CD8-positive, alpha-beta memory T cell (primary cell): ENCODE measurements around the gene XRCC3. TPM values are rescaled to one million over a fixed set of nuclear protein-coding genes. Genes with fewer than 3 reads are reported as not detected.

Experiments used
- CTCF ChIA-PET: fragments of 350-600 bp; sonication (Branson Sonifier 250); formaldehyde crosslinking; loops from one replicate; lab custom pipeline; 2021; ENCODE audit warnings: antibody characterized with exemption; lab: Charles Lee
- POLR2A ChIA-PET: fragments of 350-600 bp; sonication (Branson Sonifier 250); formaldehyde crosslinking; loops from one replicate; lab custom pipeline; 2021; ENCODE audit warnings: antibody characterized with exemption; lab: Charles Lee
- DNase-seq, 5 donors: peaks; one replicate each; pipeline versions ENCODE4 v3.0.0 to v3.0.0-alpha.2; 2020 to 2022; ENCODE audit warnings: mixed read lengths in 1 of 5
- H3K27ac ChIP-seq: one replicate; pipeline ENCODE4 v1.7.0; 2013; ENCODE audit warnings: low read depth, mild to moderate bottlenecking, low read length, moderate library complexity
- H3K27me3 ChIP-seq: 2 replicates; pipeline ENCODE4 v1.7.0; 2013; ENCODE audit warnings: low read length, mild to moderate bottlenecking; ENCODE audit not compliant: insufficient read depth, poor library complexity, severe bottlenecking
- H3K36me3 ChIP-seq: 2 replicates; pipeline ENCODE4 v1.7.0; 2013; ENCODE audit warnings: mild to moderate bottlenecking, low read length, moderate library complexity; ENCODE audit not compliant: insufficient read depth
- H3K4me1 ChIP-seq: 2 replicates; pipeline ENCODE4 v1.7.0; 2013; ENCODE audit warnings: mild to moderate bottlenecking, low read length, moderate library complexity; ENCODE audit not compliant: insufficient read depth
- H3K4me3 ChIP-seq: 2 replicates; pipeline ENCODE4 v1.7.0; 2013; ENCODE audit warnings: mild to moderate bottlenecking, low read length
- H3K9me3 ChIP-seq: 2 replicates; pipeline ENCODE4 v1.7.0; 2013; ENCODE audit warnings: mild to moderate bottlenecking, low read length
- H3K27ac Mint-ChIP-seq, 8 donors: one replicate each; pipeline ENCODE4 v1.8.0; 2020 to 2021; ENCODE audit warnings: mixed read lengths in 8 of 8, mild to moderate bottlenecking in 6 of 8, inconsistent platforms in 3 of 8, moderate library complexity in 3 of 8
- H3K27me3 Mint-ChIP-seq, 2 donors: one replicate each; pipeline ENCODE4 v1.8.0; 2020 to 2021; ENCODE audit warnings: mixed read lengths in 2 of 2, mild to moderate bottlenecking in 1 of 2, moderate library complexity in 1 of 2
- H3K36me3 Mint-ChIP-seq, 3 donors: one replicate each; pipeline ENCODE4 v1.8.0; 2020 to 2021; ENCODE audit warnings: mixed read lengths in 3 of 3, inconsistent platforms in 1 of 3, mild to moderate bottlenecking in 1 of 3
- H3K4me1 Mint-ChIP-seq, 3 donors: one replicate each; pipeline ENCODE4 v1.8.0; 2020 to 2021; ENCODE audit warnings: mixed read lengths in 3 of 3, inconsistent platforms in 1 of 3, mild to moderate bottlenecking in 1 of 3
- H3K4me3 Mint-ChIP-seq, 7 donors: one replicate each; pipeline ENCODE4 v1.8.0; 2020 to 2021; ENCODE audit warnings: mixed read lengths in 7 of 7, mild to moderate bottlenecking in 6 of 7, moderate library complexity in 4 of 7, inconsistent platforms in 2 of 7
- H3K9me3 Mint-ChIP-seq, 5 donors: one replicate each; pipeline ENCODE4 v1.8.0; 2020 to 2022; ENCODE audit warnings: mixed read lengths in 5 of 5, mild to moderate bottlenecking in 3 of 5, moderate library complexity in 2 of 5, inconsistent platforms in 1 of 5
- polyA plus RNA-seq: library from polyadenylated mRNA; unstranded; fragments of 300-500 nt; fragmentation: Illumina TruSeq; gene quantifications from one replicate; pipeline ENCODE4 v1.2.3, GENCODE V29; 2021
- total RNA-seq, 2 experiments: library from RNA; stranded (reverse); gene quantifications; one replicate each; pipeline ENCODE4 v1.2.3, GENCODE V29; 2021

XRCC3 gene
- total and polyA plus RNA-seq, 3 experiments from 2014 or later, result 4.4 to 59.9 (median 54.4) TPM

DNA sequence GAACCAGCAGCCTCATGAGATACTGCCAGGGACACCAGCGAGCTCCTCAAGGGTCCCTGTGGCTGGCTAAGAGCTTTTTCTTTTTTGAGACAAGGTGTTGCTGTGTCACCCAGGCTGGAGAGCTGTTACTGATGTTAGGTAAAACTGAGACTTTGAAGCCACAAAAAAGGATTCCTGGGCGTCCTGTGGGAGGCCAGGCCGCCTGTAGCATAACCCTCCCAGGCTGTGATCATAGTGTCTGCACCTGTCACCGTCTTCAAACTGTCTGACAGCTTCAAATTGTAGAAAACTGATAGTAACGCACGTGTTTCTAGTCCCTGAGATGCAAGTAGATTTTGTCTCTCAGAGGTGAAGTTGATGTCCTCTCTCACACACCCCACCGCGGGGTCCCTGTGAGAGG lies 4.5 kb upstream of the XRCC3 start:
- H3K36me3 ChIP-seq, result no peaks in the 10 kb centered on the region
- peaks cover 8% of the 10 kb centered on the region for H3K4me1 ChIP-seq
- CTCF ChIA-PET, result no interaction called here
- Mint-ChIP-seq H3K4me3 (peak overlapping the region in 2 of 7 donors; percentile 76 to 85), H3K9me3 (no peaks in the 10 kb centered on the region), H3K27me3 (peaks cover 0 to 2% of the 10 kb centered on the region in 2 donors), H3K36me3 (peaks cover 0 to 4% (median 0%) of the 10 kb centered on the region in 3 donors), H3K4me1 (peaks cover 17 to 44% (median 37%) of the 10 kb centered on the region in 3 donors), H3K27ac (peak overlapping the region in 2 of 8 donors; percentile 24 to 37)
- POLR2A ChIA-PET, result no interaction called here
- H3K27me3 ChIP-seq, result no peaks in the 10 kb centered on the region
- H3K9me3 ChIP-seq, result no peaks in the 10 kb centered on the region
- no peak overlapping the region for H3K4me3 ChIP-seq
- H3K27ac ChIP-seq, result no peak overlapping the region
- no peak for DNase-seq

DNA sequence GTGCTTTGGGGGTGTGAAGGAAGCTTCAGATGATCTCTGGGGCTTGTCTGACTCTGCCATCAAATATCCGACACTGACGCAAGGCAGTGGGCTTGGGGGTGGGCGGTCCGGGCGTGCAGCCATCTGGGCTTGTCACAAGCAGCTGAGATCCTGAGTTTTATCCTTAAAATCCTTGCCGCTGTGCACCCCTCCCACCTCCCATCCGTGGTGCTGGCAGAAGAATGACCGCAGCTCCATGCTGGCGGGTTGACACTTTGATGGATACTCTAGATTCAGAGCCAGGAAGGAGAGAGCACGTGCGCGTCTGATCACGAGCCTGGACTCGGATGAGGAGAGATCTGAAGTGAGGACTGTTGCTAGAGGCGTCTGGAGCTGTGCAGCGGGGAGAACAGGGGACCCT lies 3.3 kb upstream of the XRCC3 start:
- H3K4me1 Mint-ChIP-seq, result peaks cover 19 to 55% (median 47%) of the 10 kb centered on the region in 3 donors

DNA sequence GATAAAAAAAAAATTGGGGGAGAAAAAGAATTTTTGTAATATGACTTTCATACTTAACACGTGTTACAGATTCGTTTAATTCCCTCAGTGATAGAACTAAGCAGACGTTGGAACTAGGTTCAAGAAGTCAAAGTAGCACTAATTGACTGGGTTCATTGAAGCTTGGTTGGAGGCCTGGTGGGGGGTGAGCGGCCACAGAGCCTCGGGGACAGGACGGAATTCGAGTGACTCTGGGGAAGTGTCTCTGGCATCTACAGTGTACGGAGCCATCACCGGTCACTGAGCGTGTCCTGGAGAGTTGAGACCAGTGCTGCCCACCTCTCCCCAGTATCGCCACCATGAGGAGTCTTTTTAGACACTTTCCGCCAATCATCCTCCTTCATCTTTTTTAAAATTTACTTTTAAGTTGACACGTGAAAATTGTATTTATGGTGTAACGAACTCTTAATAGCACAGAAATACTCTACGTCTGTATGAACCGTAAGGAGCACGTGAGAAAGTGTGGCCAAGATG lies 1.7 kb upstream of the XRCC3 start:
- Mint-ChIP-seq H3K27me3 (peaks cover 0 to 2% of the 10 kb centered on the region in 2 donors), H3K27ac (peak overlapping the region in 6 of 8 donors; percentile 7 to 85 (median 27)), H3K4me3 (peak overlapping the region; percentile 76 to 90 (median 81)), H3K4me1 (peaks cover 26 to 64% (median 47%) of the 10 kb centered on the region in 3 donors), H3K9me3 (no peaks in the 10 kb centered on the region), H3K36me3 (peaks cover 0 to 4% (median 0%) of the 10 kb centered on the region in 3 donors)
- DNase-seq, result no peak
- H3K4me3 ChIP-seq, result no peak overlapping the region
- H3K27me3 ChIP-seq, result no peaks in the 10 kb centered on the region
- H3K9me3 ChIP-seq, result no peaks in the 10 kb centered on the region
- no peak overlapping the region for H3K27ac ChIP-seq
- POLR2A ChIA-PET, result no interaction called here
- CTCF ChIA-PET, result no interaction called here
- H3K36me3 ChIP-seq, result no peaks in the 10 kb centered on the region
- peaks cover 19% of the 10 kb centered on the region for H3K4me1 ChIP-seq

More for the DNA sequence above, 3.3 kb upstream of the XRCC3 start:
- CTCF ChIA-PET, result no interaction called here
- Mint-ChIP-seq H3K27ac (no peak overlapping the region), H3K4me3 (peak overlapping the region in 2 of 7 donors; percentile 50 to 54), H3K27me3 (peaks cover 0 to 2% of the 10 kb centered on the region in 2 donors), H3K9me3 (no peaks in the 10 kb centered on the region), H3K36me3 (peaks cover 0 to 4% (median 0%) of the 10 kb centered on the region in 3 donors)
- H3K9me3 ChIP-seq, result no peaks in the 10 kb centered on the region
- no peaks in the 10 kb centered on the region for H3K27me3 ChIP-seq
- no peaks in the 10 kb centered on the region for H3K36me3 ChIP-seq
- POLR2A ChIA-PET, result interaction anchor here (0.6 kb wide), 1 partner anchor 12 kb away, joined by 4 read pairs; no protein-coding TSS in a partner anchor
- no peak for DNase-seq
- no peak overlapping the region for H3K4me3 ChIP-seq
- H3K4me1 ChIP-seq, result peaks cover 19% of the 10 kb centered on the region
- H3K27ac ChIP-seq, result no peak overlapping the region

DNA sequence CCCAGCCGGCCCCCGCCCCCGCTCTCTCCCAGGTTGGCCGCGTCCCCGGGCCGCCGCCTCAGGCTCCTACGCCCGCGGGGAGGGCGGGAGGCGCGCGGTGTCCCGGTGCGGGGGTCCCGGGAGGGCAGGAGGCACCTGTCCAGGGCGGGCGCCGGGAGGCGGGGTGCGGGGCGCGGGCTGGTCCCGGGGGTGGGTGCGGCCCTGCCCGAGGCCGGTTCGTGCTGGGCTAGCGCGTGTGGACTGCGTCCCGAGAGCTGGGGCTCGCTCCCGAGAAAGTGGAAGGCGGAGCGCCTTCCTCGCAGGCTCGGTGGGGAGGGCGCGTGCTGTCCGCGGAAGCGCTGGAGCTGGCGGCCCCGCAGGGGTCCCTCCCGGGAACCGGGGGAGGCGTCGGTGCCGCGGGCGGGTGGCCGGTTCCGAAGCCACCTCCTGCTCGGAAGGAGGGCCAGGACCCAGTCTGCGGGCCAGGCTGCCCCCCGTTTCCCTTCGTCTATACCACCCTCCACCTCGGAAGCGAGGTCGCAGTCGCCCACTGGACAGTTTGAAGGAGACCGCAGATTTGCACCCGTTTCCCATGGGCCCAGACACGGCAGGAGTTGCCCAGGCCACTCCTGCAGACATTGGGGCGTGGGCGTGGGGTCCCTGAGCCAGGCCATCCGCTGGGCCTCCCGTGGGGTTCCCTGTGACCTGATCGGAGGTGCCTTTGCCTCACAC lies 995 bp upstream of the XRCC3 start:
- Histone ChIP-seq H3K4me1 (peaks cover 19% of the 10 kb centered on the region), H3K36me3 (no peaks in the 10 kb centered on the region), H3K4me3 (peak overlapping the region; percentile 31), H3K27me3 (no peaks in the 10 kb centered on the region), H3K27ac (peak overlapping the region; percentile 38), H3K9me3 (no peaks in the 10 kb centered on the region)
- peaks cover 26 to 66% (median 47%) of the 10 kb centered on the region in 3 donors for H3K4me1 Mint-ChIP-seq
- peak overlapping the region; percentile 76 to 94 (median 81) for H3K4me3 Mint-ChIP-seq
- no peaks in the 10 kb centered on the region for H3K9me3 Mint-ChIP-seq
- peaks cover 0 to 2% of the 10 kb centered on the region in 2 donors for H3K27me3 Mint-ChIP-seq
- ChIA-PET CTCF (interaction anchor here (1.6 kb wide), 1 partner anchor 30 kb away, joined by 3 read pairs; no protein-coding TSS in a partner anchor), POLR2A (no interaction called here)
- peaks cover 0 to 4% (median 0%) of the 10 kb centered on the region in 3 donors for H3K36me3 Mint-ChIP-seq
- H3K27ac Mint-ChIP-seq, result peak overlapping the region in 3 of 8 donors; percentile 17 to 91 (median 58)
- DNase-seq, result peak in 2 of 5 donors; percentile 6 to 7

DNA sequence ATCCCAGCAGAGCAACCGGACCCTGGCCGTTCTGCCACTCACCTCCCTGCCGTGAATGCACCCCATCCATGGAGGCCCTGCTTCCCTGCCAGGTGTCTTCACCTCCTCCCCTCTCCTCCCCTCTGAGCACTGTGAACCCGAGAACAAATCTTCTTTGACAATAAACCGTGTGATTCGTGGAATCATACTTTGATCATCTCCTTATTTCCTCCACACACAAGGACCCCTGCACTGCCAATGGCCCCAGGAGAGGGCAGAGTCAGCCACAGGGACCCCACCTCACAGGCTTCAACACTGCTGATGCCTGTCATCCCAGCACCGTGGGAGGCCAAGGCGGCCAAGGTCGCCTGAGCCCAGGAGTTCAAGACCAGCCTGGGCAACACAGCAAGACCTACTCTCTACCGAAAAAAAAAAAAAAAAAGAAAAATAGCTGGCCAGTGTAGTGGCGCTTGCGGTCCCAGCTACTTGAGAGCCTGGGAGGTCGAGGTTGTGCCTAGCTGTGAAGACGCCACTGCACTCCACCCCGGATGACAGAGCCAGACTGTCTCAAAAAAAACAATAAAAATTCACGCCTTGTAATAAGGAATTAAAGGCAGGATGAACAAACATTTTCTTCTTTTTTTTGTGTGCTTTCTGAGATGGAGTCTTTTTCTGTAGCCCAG lies 1.1 kb downstream of the XRCC3 start:
- ChIA-PET CTCF (interaction anchor here (1.6 kb wide), 1 partner anchor 32 kb away, joined by 3 read pairs; no protein-coding TSS in a partner anchor), POLR2A (no interaction called here)
- Histone ChIP-seq H3K4me1 (peaks cover 19% of the 10 kb centered on the region), H3K27ac (no peak overlapping the region), H3K4me3 (peak overlapping the region; percentile 47), H3K27me3 (no peaks in the 10 kb centered on the region), H3K9me3 (no peaks in the 10 kb centered on the region), H3K36me3 (no peaks in the 10 kb centered on the region)
- Mint-ChIP-seq H3K4me3 (peak overlapping the region; percentile 64 to 93 (median 90)), H3K27ac (peak overlapping the region in 4 of 8 donors; percentile 42 to 72 (median 54)), H3K27me3 (peaks cover 0 to 2% of the 10 kb centered on the region in 2 donors), H3K4me1 (peaks cover 24 to 57% (median 35%) of the 10 kb centered on the region in 3 donors), H3K9me3 (no peaks in the 10 kb centered on the region), H3K36me3 (peaks cover 0 to 6% (median 0%) of the 10 kb centered on the region in 3 donors)
- no peak for DNase-seq

DNA sequence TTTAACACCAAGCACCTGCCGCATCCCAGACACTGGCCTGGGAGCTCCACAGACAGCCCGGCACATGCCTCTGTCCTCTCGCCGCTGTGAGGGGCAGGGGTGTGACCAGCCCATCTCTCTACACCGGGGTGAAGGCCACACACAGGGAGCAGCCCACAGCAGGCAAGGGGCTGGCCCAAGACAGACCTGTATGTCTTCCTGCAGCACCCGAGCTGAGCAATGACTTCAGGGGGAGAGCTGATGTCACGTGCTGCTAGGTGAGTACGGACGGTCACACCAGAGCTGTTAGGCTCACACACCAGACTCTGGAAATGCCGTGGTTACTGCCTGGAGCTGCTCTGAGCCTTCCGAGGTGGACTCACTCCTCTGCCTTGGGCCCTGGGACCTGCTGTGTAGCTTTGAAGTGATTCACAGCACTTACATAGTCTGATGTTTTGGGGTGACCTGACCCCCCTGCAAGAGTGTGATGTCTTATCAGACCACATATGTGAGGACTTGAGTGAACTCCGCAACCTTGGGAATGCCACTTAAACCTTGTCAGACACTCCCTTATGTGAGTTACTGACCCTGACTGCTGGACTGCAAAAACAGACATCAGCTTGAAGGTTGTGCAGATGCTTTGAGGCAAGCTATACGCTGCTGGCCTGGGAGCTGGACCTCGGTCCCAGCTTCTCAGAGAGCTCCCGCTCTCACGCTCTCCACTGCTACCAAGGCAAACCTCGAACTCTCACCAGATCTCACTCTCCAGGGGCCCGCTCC lies 1.8 kb downstream of the XRCC3 start:
- Histone ChIP-seq H3K36me3 (no peaks in the 10 kb centered on the region), H3K4me3 (no peak overlapping the region), H3K9me3 (no peaks in the 10 kb centered on the region), H3K27me3 (no peaks in the 10 kb centered on the region), H3K27ac (no peak overlapping the region), H3K4me1 (peaks cover 19% of the 10 kb centered on the region)
- H3K27me3 Mint-ChIP-seq, result peaks cover 0 to 2% of the 10 kb centered on the region in 2 donors
- POLR2A ChIA-PET, result no interaction called here
- H3K4me3 Mint-ChIP-seq, result peak overlapping the region; percentile 58 to 93 (median 84)
- peaks cover 21 to 52% (median 31%) of the 10 kb centered on the region in 3 donors for H3K4me1 Mint-ChIP-seq
- H3K9me3 Mint-ChIP-seq, result no peaks in the 10 kb centered on the region
- DNase-seq, result no peak
- H3K27ac Mint-ChIP-seq, result peak overlapping the region in 3 of 8 donors; percentile 40 to 64 (median 42)
- peaks cover 0 to 7% (median 0%) of the 10 kb centered on the region in 3 donors for H3K36me3 Mint-ChIP-seq
- CTCF ChIA-PET, result no interaction called here

DNA sequence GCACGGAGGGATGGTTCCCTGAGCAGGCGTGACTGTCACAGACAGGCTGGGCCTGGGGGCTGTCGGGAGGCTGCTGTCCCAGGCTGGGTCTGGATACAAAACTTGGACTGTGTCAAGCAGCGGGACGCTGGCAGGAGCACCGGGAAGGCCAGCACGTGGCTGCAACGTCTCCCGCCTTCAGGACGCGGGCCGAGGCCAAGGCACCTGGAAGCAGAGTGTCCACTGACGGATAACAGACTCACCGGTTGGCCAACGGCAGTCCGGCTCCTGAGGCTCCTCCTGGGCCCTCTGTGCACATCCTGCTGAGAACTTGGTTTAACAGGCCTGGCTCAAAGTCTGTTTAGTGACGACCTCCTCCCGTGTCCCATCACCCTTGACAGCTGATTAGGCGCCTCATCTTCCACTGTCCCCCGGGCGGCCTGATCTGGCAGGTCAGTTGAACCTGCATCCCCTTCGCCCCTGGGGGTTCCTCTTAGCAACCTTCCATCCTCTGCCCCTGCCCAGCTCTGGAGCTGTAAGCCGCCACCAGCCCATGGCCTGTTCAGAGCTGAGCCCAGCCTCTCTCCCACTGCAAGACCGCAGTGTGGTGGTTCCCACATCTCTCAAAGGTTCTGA lies 2.5 kb downstream of the XRCC3 start:
- peak overlapping the region in 2 of 8 donors; percentile 8 to 64 for H3K27ac Mint-ChIP-seq
- H3K27ac ChIP-seq, result no peak overlapping the region
- no peaks in the 10 kb centered on the region for H3K27me3 ChIP-seq
- H3K9me3 ChIP-seq, result no peaks in the 10 kb centered on the region
- no peak for DNase-seq
- H3K36me3 ChIP-seq, result no peaks in the 10 kb centered on the region
- H3K4me1 ChIP-seq, result peaks cover 19% of the 10 kb centered on the region
- H3K4me3 Mint-ChIP-seq, result peak overlapping the region in 2 of 7 donors; percentile 20 to 25
- peaks cover 0 to 2% of the 10 kb centered on the region in 2 donors for H3K27me3 Mint-ChIP-seq
- H3K4me1 Mint-ChIP-seq, result peaks cover 19 to 46% (median 26%) of the 10 kb centered on the region in 3 donors
- H3K4me3 ChIP-seq, result no peak overlapping the region
- no peaks in the 10 kb centered on the region for H3K9me3 Mint-ChIP-seq
- H3K36me3 Mint-ChIP-seq, result peaks cover 0 to 12% (median 0%) of the 10 kb centered on the region in 3 donors
- CTCF ChIA-PET, result no interaction called here
- POLR2A ChIA-PET, result interaction anchor here (0.6 kb wide), 1 partner anchor 18 kb away, joined by 11 read pairs; no protein-coding TSS in a partner anchor
